HL-60/S4 (cell line): ENCODE measurements around the gene INPP4B.

Experiments used
- in situ Hi-C: fragments of 300-500 bp; cut with MboI; formaldehyde crosslinking; loops from 2 replicates; pipeline ENCODE4 v1.14.3; 2022; ENCODE audit warnings: low sequenced_read_pairs

Gene INPP4B

GRCh38 chr4:142846108-142846728 is at the start of gene INPP4B:
Gene INPP4B (minus strand): TSS chr4:142846301.
- in situ Hi-C loops: no loop called here

DNA sequence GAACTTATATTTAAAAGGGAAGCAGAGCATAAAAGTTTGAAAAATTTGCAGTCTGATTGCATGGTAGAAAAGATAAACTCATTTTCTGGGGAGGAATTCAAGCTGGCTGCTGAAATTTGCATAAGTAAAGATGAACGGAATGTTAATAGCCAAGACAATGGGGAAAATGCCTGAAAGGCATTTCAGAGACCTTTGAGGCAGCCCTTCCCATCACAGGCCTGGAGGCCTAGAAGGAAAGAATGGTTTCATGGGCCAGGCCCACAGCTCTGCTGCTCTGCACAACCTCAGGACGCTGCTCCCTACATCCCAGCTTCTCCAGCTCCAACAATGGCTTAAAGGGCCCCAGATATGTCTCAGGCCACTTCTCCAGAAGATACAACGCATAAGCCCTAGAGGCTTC is 46.9 kb upstream of the INPP4B start:
- in situ Hi-C loops: no loop called here

- in situ Hi-C loops: no loop called here
Measured at GRCh38 chr4:142886566-142886965, 40.5 kb upstream of the INPP4B start.

GRCh38 chr4:142883040-142883832 is 37.1 kb upstream of the INPP4B start:
- in situ Hi-C loops: no loop called here

- in situ Hi-C loops: no loop called here
Measured at GRCh38 chr4:142882159-142882558, 36.1 kb upstream of the INPP4B start.

DNA sequence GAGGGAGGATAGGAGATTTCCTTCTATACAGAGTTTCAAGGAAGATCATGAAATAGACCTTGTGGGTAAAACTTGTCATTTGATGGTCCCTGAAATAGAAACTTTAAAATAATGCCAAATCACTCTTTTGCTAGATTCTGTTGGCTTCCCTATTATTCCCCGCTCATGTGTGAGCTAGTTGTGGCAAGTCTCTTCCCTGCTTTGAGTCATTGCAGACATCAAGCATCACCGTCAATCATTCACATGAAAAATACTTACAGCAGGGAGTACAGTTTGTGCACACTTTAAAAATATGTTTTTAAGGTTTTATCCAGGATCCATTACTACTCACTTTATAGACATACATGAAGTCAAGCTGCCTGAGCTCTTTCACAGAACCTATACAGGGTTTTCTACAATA is 35.2 kb upstream of the INPP4B start:
- in situ Hi-C loops: no loop called here

DNA sequence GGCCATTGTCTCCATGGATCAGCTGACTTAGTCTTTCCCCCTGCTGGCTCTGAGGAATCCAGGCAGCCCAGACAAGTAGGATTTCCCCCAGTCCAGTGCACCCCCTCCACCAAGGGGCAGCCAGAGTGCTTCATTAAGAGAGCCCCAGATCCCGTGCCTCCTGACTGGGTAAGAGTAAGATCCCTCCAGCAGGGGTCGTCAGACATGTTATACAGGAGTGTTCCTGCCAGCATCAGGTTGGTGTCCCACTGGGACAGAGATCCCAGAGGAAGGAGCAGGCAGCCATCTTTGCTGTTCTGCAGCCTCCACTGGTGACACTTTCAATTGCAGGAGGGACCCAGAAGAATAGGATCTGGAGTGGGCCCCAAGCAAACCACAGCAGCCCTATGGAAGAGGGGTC is 29.0 kb upstream of the INPP4B start:
- in situ Hi-C loops: no loop called here

DNA sequence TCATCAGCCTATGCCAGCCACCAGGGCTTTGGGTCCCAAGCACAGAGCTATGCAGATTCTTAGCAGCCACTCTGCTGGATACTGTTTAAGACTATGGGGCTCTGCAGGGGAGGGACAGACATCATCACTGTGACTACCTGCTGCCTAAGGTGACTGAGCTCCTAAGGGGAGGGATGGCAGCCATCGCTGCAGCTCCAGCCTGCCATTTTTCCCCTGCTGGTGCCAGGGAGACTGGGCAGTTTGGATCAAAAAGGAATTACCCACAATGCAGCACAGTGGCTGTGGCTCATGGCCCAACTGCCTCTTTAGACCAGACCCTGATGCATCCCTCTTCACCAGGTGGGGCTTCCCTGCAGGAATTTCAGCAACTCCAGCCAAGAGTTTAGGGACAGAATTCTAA is 28.6 kb upstream of the INPP4B start:
- in situ Hi-C loops: no loop called here

DNA sequence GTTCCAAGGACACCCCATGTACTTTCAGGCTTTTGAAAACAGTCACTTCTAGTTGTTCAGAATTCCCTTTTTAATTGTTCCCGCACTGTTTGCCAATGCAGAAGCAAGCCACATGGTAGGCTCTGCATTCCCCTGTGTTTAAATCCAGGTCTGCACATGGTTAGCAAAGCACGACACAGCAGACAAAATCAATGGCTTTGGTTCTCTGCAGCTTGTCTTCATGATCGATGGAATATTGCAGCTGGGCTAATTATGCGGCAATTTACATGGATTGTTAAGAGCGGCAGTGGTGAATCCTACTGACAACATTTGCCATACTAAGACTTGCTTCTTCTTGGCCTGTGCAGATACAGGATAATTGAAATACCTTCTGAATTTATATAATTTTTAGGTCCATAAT is 20.6 kb upstream of the INPP4B start:
- in situ Hi-C loops: no loop called here

- in situ Hi-C loops: no loop called here
Measured at GRCh38 chr4:142861351-142861750, 15.2 kb upstream of the INPP4B start.

DNA sequence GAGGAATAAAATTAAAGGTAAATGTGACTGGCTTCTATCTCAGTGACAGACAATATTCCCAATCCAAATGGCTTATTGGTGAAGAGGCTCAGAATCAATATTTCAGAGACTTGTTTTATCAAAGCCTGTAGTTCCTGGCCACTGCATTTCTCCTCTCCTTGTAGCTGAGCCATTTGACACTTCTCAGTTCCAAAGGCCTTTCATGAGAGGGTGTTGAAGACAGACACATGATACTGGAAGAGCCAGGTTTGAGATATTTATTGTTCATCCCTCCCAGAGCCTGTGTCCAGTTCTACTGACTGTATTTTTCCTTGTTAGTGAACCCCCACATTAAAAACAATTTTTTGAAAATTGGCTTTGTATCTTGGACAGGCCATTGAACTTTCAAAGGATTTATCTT is 12.9 kb upstream of the INPP4B start:
- in situ Hi-C loops: no loop called here

DNA sequence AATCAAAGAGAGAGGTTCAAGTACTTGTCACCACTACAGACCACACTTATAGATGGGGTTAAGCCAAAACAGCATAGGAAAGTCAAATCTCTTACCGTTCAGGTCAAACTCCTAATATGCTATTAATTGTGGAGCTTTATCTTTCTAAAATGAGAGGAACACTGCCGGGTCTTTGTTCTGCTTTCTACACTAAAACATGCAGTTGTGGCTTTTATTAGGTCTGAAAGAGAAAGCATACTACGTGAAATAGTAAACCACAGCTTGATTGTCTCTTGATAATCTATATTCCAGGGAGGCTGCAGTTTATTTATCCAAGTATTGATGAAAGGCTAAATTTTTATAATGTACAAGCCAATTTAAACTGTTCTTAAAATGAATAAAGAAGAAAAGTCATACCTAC is 12.3 kb upstream of the INPP4B start:
- in situ Hi-C loops: no loop called here

DNA sequence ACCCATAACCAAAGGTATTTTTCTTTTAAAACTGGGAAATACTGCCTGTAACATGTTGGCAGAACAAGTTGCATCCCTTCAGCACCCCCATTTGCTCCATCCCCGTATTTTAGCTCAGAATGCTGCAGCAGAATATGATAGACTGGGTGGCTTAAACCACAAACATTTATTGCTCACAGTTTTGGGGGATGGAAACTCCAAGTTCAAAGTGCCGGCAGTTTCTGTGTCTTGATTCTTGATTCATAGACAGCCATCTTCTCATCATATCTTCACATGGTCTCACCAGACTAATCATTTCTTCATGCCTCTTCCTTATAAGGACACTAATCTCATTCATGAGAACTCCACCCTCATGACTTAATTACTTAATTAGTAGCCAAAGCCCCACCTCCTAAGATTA is 10.5 kb upstream of the INPP4B start:
- in situ Hi-C loops: no loop called here

DNA sequence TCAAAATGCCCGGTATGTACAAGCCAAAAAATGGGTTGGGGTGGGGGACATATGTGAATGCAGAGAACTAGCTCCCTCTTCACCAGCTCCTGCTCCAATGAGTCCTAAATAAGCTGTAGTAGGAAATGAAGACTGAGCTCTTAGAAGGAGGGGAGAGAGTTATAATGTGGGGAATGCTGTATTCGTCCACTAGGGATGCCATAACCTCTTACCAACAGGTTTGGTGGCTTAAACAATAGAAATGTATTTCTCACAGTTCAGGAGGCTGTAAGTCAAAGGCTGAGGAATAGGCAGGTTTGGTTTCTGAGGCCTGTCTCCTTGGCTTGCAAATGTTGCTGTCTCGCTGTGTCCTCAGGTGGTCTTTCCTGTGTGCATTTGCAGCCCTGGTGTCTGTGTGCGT is 4.4 kb upstream of the INPP4B start:
- in situ Hi-C loops: no loop called here

DNA sequence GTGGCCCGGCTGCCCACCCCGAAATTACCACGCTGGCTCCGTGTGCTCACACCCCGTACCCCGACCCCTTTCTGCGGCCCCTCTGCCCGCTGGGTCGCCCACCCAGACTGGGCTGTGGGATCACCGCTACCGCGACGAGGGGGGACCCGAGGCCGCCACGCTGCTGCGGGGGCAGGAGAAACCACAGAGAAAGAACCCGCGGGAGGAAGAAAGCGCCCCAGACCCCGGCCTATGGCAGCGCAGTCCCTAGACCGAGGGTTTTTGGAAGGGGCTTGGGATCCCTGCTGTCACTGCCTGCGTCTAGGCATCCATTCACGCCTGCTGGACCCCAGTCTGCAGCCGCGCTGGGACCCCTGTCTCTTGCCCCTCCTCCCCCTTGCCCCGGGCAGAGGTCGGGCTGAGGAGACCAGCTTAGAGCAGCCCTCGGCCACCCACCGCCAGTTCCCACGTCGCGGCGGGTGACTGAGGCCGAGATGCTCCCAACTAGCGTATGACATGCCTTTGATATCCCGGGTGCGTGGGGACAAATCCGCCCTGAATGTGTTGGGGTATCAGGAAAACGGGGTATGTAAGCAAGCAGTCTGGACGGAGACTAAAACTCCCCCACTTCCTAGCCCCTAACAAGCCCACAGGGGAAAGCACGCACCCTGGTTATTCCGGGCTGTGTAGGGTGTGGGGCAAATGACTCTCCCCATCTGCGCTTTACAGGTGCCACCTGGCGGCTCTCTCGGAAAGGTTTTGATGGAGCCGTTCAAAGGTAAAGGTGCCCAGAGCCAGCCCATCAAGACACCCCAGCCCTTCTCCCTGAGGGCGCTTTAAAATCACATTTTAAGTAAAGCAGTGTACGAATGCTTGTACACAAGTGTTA is 862 bp upstream of the INPP4B start:
- in situ Hi-C loops: no loop called here

DNA sequence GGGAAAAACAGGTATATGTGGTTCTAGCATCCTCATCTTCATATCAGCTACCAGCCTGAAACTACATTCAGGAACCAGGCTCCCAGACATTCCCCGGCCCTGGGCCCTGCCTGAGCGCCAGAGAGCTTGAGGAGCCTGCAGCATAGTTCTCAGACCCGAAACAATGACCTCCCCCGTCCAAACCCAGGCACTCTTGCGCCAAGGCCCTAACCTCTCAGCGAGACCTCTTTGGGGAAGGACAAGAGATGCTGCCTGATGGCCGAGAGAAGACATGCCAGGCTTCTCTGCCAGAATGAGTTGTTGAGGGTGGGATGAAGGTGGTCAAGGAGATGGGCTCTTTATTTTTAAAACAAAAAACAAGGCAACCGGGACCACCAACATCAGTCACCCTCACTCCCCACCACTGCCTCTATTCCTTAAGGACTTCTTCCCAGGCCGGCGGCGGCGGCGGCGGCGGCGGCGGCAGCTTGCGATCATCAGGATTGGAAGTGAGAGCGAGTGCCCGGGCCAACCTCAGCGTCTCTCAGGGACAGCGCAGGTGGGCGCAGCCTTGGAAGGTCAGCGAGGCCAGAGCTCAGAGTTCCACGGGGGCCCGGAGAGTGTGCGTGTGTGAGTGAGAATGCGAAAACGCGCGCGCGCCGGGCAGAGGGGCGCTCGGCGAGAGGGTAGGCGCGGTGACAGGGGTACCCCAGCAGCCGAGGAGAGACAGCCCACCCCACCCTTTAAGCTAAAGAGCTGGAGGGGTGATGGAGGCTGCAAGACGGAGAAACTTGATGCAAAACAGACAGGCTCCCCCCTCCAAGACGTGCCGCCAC is 601 bp downstream of the INPP4B start:
- in situ Hi-C loops: no loop called here

- in situ Hi-C loops: no loop called here
Measured at GRCh38 chr4:142844782-142845181, 1.3 kb downstream of the INPP4B start.

DNA sequence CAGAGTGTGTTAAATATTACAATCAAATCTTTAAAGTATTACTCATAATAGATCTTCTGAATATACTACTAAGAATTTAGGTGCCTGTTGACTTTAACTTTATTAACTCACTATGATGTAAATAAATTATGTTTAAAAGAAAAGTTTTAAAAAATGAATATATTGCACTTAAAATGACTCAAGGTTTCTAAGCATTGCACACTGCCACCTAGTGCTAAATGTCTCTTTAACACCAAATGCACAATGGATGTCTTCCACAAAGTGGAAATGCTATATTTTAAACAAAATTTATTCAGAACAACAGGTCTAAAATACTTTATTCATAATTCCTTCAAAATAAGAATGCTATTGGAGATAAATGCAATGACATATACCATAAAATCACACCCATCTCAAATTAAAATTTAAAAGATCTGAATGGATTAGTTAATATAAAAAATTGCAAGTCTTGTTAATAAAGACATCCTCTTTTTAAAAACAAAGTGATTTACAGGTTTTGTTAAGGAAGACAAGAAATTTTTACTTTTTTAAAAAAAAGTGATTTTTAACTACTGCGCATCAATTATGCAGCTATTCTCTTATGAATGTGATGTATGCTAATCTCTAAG is 5.5 kb downstream of the INPP4B start:
- in situ Hi-C loops: no loop called here

GRCh38 chr4:142838778-142839177 is 7.3 kb downstream of the INPP4B start:
- in situ Hi-C loops: no loop called here

DNA sequence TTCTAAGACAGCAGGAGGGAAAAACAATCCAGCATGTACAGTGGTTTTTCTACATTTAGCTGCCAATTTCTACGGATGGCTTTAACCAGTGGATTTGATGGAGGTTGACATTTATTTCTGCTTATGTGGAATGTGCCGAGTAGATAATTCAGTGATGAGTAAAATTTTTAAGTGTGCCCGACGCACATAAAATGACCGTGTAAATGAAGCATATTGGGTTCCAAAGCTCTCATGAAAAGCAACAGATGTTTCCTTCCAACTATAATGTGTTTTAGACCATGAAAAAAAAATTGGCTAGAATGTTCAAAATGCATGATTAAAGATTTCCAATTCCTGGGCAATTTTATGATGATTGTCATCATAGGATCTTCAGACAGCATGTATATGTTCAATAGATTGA is 14.1 kb downstream of the INPP4B start:
- in situ Hi-C loops: no loop called here
